Ovary (tissue), 9 donors: ENCODE data around the gene NUP210. TPM values are rescaled to one million over a fixed set of nuclear protein-coding genes. Genes with fewer than 3 reads are reported as not detected.

ENCODE experiments used
- DNase-seq, 5 donors: peaks; one replicate each; pipeline ENCODE4 v3.0.0-alpha.2; 2019 to 2020
- H3K27ac ChIP-seq, 2 donors: fragments of 200-600 bp; one replicate each; pipeline versions ENCODE4 v1.5.1 to v1.8.0; 2019 to 2022
- H3K27me3 ChIP-seq: fragments of 200-600 bp; one replicate; pipeline ENCODE4 v1.8.0; 2022
- H3K36me3 ChIP-seq: fragments of 200-600 bp; sonication (generic); one replicate; pipeline ENCODE4 v1.5.1; 2019
- H3K4me1 ChIP-seq: one replicate; pipeline ENCODE4 v1.8.1; 2013; ENCODE audit warnings: mild to moderate bottlenecking, moderate library complexity; ENCODE audit not compliant: insufficient read depth
- H3K4me3 ChIP-seq: fragments of 200-600 bp; sonication (generic); one replicate; pipeline ENCODE4 v1.5.1; 2017
- H3K9me3 ChIP-seq, 2 donors: fragments of 200-600 bp in 1 of 2; sonication (generic) in 1 of 2; one replicate each; pipeline versions ENCODE4 v1.5.1 to v1.8.1; 2013 to 2019; ENCODE audit warnings: mild to moderate bottlenecking in 1 of 2, moderate library complexity in 1 of 2
- EP300 ChIP-seq: sonication (generic); formaldehyde crosslinking; IDR thresholded peaks from one replicate; pipeline ENCODE4 v1.6.1; 2017; ENCODE audit warnings: antibody characterized with exemption
- POLR2A ChIP-seq: fragments of 450-650 bp; IDR thresholded peaks from one replicate; pipeline ENCODE4 v1.6.1; 2017; ENCODE audit warnings: antibody characterized with exemption, mild to moderate bottlenecking, moderate library complexity
- WGBS, 3 donors: extraction: QIAGEN DNeasy Blood & Tissue Kit in 1 of 3; methylation state at CpG; one replicate each; pipeline versions ENCODE4 v1.1.5 to v1.1.7; 2013 to 2017; 5-methylcytosine and 5-hydroxymethylcytosine counted together
- intact Hi-C, 4 donors: fragments of 100-400 bp; cut with DNase I; formaldehyde crosslinking; loops; one replicate each; pipeline versions ENCODE4 v1.11.0 to v1.15.1; 2022 to 2023
- polyA plus RNA-seq, 2 donors: library from polyadenylated mRNA; stranded (reverse); fragments of 200-250 nt in 1 of 2; fragments of 350-450 nt in 1 of 2; fragmentation: Illumina TruSeq in 1 of 2; extraction: RNeasy Lipid Tissue Mini Kit (QIAGEN cat#74804) in 1 of 2; gene quantifications; one replicate each; pipeline ENCODE4 v1.2.3, GENCODE V29; 2013 to 2014
- total RNA-seq, 7 donors: library from RNA; depleted of rRNA in 2 of 7; stranded (reverse); fragments of >200 nt in 2 of 7; fragmentation: NEBNext Ultra II Directional in 3 of 7; extraction: Animal tissue kit (Norgen Biotek cat#: 25700) in 3 of 7; gene quantifications; one replicate each; pipeline versions ENCODE4 v1.1.0 to v1.2.4, GENCODE V29; 2016 to 2023
- TF ChIP-seq, protein P1 (sequence below), 3 donors: fragments of 450-650 bp in 2 of 3; fragments of 200-600 bp in 1 of 3; IDR thresholded peaks; one replicate each; pipeline versions ENCODE4 v1.5.1 to v1.8.0; 2016 to 2022; ENCODE audit warnings: antibody characterized with exemption in 3 of 3, mild to moderate bottlenecking in 1 of 3
- donor health status: DM: no; HTN: no; CAD: no; lungs with moderate emphysema.
- donor health status: DM: no; HTN: no; CAD: no.
- donor health status: Bipolar disorder and iron deficiency.
- donor health status: DM: yes; HTN: yes; CAD: no.
- donor health status: DM: no; HTN: no; CAD: no.
- donor health status: DM: yes; HTN: yes; CAD: no.

The NUP210 gene
- total and polyA plus RNA-seq, 9 donors = 1.4 to 5.8 (median 3.2) TPM

DNA sequence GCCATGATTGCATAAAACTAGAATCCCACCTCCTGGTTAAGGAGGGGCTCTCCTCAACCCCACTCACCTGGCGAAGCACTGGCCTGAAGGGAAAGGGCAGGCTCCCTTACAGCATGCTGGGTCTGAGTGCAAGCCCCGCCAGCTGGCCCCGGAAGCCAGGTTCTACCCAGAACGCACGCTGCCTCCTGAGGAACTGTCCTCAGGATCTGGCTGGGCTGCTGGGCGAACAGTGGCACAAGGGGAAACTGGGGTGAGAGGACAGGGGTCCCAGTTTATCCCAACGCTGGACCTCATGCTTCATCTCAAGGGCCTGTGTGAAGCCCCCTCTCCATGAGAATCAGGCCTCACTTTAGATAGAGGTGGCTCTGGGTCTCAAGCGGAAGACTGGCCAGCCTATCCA, 47.5 kb downstream of the NUP210 start:
- TF ChIP-seq EP300 = no peak
- TF ChIP-seq, protein P1, sequence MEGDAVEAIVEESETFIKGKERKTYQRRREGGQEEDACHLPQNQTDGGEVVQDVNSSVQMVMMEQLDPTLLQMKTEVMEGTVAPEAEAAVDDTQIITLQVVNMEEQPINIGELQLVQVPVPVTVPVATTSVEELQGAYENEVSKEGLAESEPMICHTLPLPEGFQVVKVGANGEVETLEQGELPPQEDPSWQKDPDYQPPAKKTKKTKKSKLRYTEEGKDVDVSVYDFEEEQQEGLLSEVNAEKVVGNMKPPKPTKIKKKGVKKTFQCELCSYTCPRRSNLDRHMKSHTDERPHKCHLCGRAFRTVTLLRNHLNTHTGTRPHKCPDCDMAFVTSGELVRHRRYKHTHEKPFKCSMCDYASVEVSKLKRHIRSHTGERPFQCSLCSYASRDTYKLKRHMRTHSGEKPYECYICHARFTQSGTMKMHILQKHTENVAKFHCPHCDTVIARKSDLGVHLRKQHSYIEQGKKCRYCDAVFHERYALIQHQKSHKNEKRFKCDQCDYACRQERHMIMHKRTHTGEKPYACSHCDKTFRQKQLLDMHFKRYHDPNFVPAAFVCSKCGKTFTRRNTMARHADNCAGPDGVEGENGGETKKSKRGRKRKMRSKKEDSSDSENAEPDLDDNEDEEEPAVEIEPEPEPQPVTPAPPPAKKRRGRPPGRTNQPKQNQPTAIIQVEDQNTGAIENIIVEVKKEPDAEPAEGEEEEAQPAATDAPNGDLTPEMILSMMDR (IDR thresholded peaks at IDR 0.05) = no peak
- no peak for TF ChIP-seq POLR2A
- Histone ChIP-seq H3K4me3 (no peak overlapping the region), H3K27ac (no peak overlapping the region), H3K4me1 (no peaks in the 10 kb centered on the region), H3K9me3 (no peaks in the 10 kb centered on the region), H3K36me3 (no peaks in the 10 kb centered on the region), H3K27me3 (no peaks in the 10 kb centered on the region)
- no peak for DNase-seq
- intact Hi-C loops = no loop called here
- WGBS, 3 donors = 92 to 98% (median 96%) methylated on average over 8 of the region's 8 CpGs

DNA sequence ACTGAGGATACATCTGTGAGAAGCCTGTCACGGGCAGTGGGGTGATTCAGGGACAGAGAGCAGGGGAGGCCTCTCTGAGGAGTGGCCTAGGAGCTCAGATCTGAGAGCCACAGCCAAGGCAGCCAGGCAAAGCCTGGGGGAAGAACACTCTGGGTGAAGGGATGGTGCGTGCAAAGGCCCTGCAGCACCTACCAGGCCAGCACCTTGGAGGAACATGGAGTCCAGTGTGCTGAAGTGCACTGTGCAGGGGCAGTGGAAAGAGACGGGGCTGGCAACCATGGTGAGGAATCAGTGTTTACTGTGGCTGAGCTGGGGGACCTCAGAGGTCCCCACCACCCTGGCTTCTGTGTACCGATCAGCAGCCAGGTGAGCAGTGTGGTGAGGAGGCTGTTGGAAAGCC, 48.0 kb downstream of the NUP210 start:
- H3K9me3 ChIP-seq = no peaks in the 10 kb centered on the region
- no peaks in the 10 kb centered on the region for H3K36me3 ChIP-seq

DNA sequence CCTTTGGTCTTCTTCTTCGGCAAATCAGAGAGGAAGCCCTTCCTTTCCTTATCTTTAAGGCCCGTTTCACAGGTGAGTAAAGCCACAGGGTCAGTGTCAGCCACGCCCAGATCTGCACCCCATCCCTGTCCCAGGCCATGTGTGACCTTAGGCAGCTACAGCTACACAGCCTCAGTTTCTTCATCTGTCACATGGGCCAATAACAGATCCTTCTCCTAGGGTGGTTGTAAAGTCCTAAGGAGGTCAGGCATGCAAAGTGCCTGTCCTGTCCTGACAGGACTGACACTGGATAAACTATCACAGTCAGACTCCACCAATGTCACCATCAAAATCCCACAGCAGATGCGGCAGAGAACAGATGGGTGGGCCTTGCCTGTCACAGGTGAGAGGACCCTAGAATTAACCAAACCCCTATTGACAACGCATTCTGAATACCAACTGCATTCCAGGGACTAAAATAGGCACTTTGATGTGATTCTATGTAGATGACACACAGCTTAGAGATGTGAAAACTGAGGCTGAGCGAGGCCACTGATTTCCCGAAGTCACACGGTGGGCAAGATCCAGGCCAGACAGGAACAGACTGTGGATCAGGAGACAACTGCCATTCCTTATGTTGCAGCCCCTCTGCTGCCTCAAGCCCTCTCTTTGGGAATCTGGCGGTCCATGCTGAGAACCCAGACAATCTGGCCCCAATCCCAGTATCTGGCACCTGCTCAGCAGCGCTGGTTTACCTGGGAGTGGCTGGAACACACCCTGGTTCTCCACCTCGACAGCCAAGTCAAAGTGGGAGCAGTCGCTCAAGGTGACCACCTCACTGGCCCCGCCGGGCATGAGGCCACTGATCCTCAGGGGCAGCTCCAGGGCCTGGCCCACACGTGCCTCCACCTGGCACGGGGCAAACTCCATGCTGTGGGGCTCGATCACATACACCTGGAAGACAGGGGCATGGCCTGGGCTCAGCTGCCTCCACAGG, 48.7 kb downstream of the NUP210 start:
- H3K4me1 ChIP-seq = no peaks in the 10 kb centered on the region
- 87 to 93% (median 87%) methylated on average over 17 of the region's 17 CpGs for WGBS, 3 donors
- no peak overlapping the region for H3K4me3 ChIP-seq
- no peaks in the 10 kb centered on the region for H3K9me3 ChIP-seq
- no peaks in the 10 kb centered on the region for H3K27me3 ChIP-seq
- no peaks in the 10 kb centered on the region for H3K36me3 ChIP-seq
- H3K27ac ChIP-seq = no peak overlapping the region
- TF ChIP-seq, protein P1 (IDR thresholded peaks at IDR 0.05) = no peak
- TF ChIP-seq POLR2A = no peak
- no peak for TF ChIP-seq EP300
- intact Hi-C loops = no loop called here
- DNase-seq = no peak

More for the DNA sequence above, 48.0 kb downstream of the NUP210 start:
- intact Hi-C loops = no loop called here
- no peak overlapping the region for H3K27ac ChIP-seq
- TF ChIP-seq, protein P1 (IDR thresholded peaks at IDR 0.05) = no peak
- TF ChIP-seq POLR2A (no peak), EP300 (no peak)
- H3K4me1 ChIP-seq = no peaks in the 10 kb centered on the region
- WGBS, 3 donors = 84 to 89% (median 85%) methylated on average over 4 of the region's 4 CpGs
- H3K27me3 ChIP-seq = no peaks in the 10 kb centered on the region
- no peak overlapping the region for H3K4me3 ChIP-seq
- no peak for DNase-seq

DNA sequence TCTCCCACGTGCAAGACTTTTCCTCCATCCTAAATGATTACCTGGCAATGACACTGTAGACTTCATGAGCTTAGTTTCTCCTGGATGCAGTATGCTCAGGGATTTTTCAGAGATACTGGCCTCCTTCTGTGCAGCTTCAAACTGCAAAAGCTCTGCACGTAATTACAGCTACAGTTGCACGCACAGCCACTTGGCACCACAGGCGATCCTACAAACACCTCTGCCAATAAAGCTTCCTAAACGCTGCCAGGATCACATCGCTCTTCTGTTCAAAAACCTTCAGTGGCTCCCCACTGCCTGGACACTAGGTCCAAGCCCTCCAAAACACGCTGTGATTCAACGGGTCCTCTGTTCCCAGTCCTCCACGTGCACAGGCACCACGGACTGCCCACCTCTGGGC, 49.5 kb downstream of the NUP210 start:
- H3K9me3 ChIP-seq = no peaks in the 10 kb centered on the region
- H3K36me3 ChIP-seq = no peaks in the 10 kb centered on the region
- 67 to 77% (median 72%) methylated on average over 10 of the region's 10 CpGs for WGBS, 3 donors
- no peak overlapping the region for H3K27ac ChIP-seq
- H3K4me1 ChIP-seq = no peaks in the 10 kb centered on the region
- DNase-seq = no peak
- TF ChIP-seq, protein P1 (IDR thresholded peaks at IDR 0.05) = no peak
- TF ChIP-seq EP300 (no peak), POLR2A (no peak)
- H3K4me3 ChIP-seq = no peak overlapping the region
- intact Hi-C loops = no loop called here
- no peaks in the 10 kb centered on the region for H3K27me3 ChIP-seq
